ENCODE measurements around the gene PAGR1. TPM values are rescaled to one million over a fixed set of nuclear protein-coding genes. Genes with fewer than 3 reads are reported as not detected.

The PAGR1 gene
- total and polyA plus RNA-seq, 2 of the 13 experiments (the other 11 are each of a cell fraction or from before 2014, with no cell fraction given), result 9.8 to 66.4 TPM

DNA sequence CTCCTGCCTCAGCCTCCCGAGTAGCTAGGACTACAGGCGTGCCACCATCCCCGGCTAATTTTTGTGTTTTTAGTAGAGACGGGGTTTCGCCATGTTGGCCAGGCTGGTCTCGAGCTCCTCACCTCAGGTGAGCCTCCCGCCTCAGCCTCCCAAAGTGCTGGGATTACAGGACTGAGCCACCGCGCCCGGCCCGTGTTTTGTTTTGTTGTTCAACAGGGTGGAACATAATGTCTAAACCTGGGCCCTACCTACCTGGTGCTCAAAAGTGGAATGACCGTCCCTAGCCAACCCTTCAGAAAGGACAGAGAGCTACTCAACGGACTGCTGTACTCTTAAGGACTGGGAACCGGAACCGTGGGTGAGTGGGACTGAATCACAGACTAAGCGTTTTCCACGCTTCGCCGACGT, 26.2 kb upstream of the PAGR1 start (continued):
- TF ChIP-seq FUBP1 (CRISPR knock-in tag; IDR thresholded peaks at IDR 0.05; ENCODE audit: borderline replicate concordance), result no peak
- TF ChIP-seq POLR2AphosphoS2 (IDR thresholded peaks at IDR 0.05; ENCODE audit: low read depth, low read length), result no peak
- no peak for TF ChIP-seq ZNF263 (CRISPR knock-in tag; IDR thresholded peaks at IDR 0.05)
- no peak for TF ChIP-seq MEIS2 (CRISPR knock-in tag; IDR thresholded peaks at IDR 0.05)
- no peak for TF ChIP-seq ZNF577 (CRISPR knock-in tag; IDR thresholded peaks at IDR 0.05; ENCODE audit: borderline replicate concordance, low read depth)
- TF ChIP-seq ZNF597 (CRISPR knock-in tag; IDR thresholded peaks at IDR 0.05), result no peak
- TF ChIP-seq NFKBIZ (CRISPR knock-in tag; IDR thresholded peaks at IDR 0.05), result no peak
- 0 out of 2 replicates have a peak, but pooled peaks have one; percentile 35 for TF ChIP-seq CERS6 (CRISPR knock-in tag; IDR thresholded peaks at IDR 0.05)
- TF ChIP-seq, protein P1, sequence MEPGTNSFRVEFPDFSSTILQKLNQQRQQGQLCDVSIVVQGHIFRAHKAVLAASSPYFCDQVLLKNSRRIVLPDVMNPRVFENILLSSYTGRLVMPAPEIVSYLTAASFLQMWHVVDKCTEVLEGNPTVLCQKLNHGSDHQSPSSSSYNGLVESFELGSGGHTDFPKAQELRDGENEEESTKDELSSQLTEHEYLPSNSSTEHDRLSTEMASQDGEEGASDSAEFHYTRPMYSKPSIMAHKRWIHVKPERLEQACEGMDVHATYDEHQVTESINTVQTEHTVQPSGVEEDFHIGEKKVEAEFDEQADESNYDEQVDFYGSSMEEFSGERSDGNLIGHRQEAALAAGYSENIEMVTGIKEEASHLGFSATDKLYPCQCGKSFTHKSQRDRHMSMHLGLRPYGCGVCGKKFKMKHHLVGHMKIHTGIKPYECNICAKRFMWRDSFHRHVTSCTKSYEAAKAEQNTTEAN (CRISPR knock-in tag; conservative IDR thresholded peaks at IDR 0.05), result 0 out of 2 replicates have a peak, but pooled peaks have one; percentile 25
- no peak for TF ChIP-seq ZEB1 (IDR thresholded peaks at IDR 0.05; ENCODE audit: insufficient replicate concordance, low read depth)
- no peak for TF ChIP-seq POLR2G (IDR thresholded peaks at IDR 0.05; ENCODE audit: low read depth, low read length)
- TF ChIP-seq, protein P2, sequence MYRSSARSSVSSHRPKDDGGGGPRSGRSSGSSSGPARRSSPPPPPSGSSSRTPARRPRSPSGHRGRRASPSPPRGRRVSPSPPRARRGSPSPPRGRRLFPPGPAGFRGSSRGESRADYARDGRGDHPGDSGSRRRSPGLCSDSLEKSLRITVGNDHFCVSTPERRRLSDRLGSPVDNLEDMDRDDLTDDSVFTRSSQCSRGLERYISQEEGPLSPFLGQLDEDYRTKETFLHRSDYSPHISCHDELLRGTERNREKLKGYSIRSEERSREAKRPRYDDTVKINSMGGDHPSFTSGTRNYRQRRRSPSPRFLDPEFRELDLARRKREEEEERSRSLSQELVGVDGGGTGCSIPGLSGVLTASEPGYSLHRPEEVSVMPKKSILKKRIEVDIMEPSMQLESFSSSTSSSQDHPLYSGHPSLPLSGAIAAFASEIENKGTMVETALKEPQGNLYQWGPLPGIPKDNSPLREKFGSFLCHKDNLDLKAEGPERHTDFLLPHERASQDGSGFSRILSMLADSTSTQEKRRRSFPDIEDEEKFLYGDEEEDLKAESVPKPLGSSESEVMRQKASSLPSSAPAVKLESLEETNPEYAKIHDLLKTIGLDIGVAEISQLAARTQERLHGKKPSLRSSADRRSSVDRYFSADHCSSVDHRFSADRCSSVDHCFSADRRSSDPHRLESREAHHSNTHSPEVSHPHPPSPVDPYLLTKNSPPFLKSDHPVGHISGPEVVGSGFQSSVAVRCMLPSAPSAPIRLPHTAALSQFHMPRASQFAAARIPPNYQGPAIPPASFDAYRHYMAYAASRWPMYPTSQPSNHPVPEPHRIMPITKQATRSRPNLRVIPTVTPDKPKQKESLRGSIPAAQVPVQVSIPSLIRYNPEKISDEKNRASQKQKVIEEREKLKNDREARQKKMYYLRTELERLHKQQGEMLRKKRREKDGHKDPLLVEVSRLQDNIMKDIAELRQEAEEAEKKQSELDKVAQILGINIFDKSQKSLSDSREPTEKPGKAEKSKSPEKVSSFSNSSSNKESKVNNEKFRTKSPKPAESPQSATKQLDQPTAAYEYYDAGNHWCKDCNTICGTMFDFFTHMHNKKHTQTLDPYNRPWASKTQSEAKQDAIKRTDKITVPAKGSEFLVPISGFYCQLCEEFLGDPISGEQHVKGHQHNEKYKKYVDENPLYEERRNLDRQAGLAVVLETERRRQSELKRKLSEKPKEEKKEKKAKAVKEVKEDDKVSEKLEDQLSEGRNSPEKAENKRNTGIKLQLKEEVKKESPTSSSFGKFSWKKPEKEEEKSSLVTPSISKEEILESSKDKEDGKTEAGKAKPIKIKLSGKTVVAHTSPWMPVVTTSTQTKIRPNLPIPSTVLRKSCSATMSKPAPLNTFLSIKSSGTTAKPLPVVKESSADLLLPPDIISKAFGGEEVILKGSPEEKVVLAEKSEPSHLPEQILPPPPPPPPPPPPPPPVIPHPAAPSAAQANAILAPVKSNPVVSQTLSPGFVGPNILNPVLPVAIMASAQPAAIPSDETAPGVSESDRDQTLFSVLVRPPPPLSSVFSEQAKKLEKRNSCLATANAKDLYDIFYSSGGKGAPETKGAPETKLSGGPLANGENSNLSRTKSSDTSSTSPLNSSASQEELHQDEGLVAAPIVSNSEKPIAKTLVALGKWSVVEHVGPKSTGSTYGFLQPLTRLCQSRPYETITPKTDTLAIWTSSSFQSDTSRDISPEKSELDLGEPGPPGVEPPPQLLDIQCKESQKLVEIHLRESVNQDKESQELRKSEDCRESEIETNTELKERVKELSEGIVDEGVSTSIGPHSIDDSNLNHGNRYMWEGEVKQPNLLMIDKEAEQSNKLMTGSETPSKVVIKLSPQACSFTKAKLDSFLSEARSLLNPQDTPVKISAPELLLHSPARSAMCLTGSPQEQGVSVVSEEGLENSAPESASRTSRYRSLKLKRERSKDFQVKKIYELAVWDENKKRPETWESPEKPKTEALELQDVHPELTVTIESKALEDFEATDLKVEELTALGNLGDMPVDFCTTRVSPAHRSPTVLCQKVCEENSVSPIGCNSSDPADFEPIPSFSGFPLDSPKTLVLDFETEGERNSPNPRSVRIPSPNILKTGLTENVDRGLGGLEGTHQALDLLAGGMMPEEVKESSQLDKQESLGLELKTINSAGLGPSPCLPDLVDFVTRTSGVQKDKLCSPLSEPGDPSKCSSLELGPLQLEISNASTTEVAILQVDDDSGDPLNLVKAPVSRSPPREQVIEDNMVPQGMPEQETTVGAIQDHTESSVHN (CRISPR knock-in tag; IDR thresholded peaks at IDR 0.05), result no peak
- 0 out of 2 replicates have a peak, but pooled peaks have one; percentile 4 for TF ChIP-seq ZNF766 (CRISPR knock-in tag; IDR thresholded peaks at IDR 0.05; ENCODE audit: borderline replicate concordance)
- no peak for TF ChIP-seq ZNF430 (CRISPR knock-in tag; IDR thresholded peaks at IDR 0.05)
- TF ChIP-seq KLF16 (CRISPR knock-in tag; IDR thresholded peaks at IDR 0.05), result no peak
- no peak for TF ChIP-seq ZFY (CRISPR knock-in tag; IDR thresholded peaks at IDR 0.05)
- no peak for TF ChIP-seq MIER3 (CRISPR knock-in tag; IDR thresholded peaks at IDR 0.05; ENCODE audit: borderline replicate concordance)

All from HepG2 (cell line).